Osteoblast (primary cell): ENCODE data around the gene KDM5C. TPM values are rescaled to one million over a fixed set of nuclear protein-coding genes. Genes with fewer than 3 reads are reported as not detected.

Experiments
- DNase-seq: peaks from one replicate; pipeline ENCODE4 v3.0.0; 2011; ENCODE audit warnings: low spot score, mixed read lengths; ENCODE audit not compliant: insufficient read length; ENCODE audit errors: missing footprints
- H2AFZ ChIP-seq: 2 replicates; pipeline ENCODE4 v1.6.0; 2011; ENCODE audit warnings: mild to moderate bottlenecking, low read length
- H3K27ac ChIP-seq: 2 replicates; pipeline ENCODE4 v1.5.1; 2011; ENCODE audit warnings: mild to moderate bottlenecking, low read depth, low read length, moderate library complexity
- H3K27me3 ChIP-seq: 2 replicates; pipeline ENCODE4 v1.6.0; 2012; ENCODE audit warnings: mild to moderate bottlenecking, control low read depth, inconsistent platforms, low read length, moderate library complexity; ENCODE audit not compliant: insufficient read depth
- H3K36me3 ChIP-seq: 2 replicates; pipeline ENCODE4 v1.5.1; 2011; ENCODE audit warnings: mild to moderate bottlenecking, low read length, control low read depth, moderate library complexity; ENCODE audit not compliant: insufficient read depth
- H3K4me1 ChIP-seq: 2 replicates; pipeline ENCODE4 v1.5.1; 2011; ENCODE audit warnings: mild to moderate bottlenecking, low read length, control low read depth, moderate library complexity; ENCODE audit not compliant: insufficient read depth
- H3K4me2 ChIP-seq: 2 replicates; pipeline ENCODE4 v1.6.0; 2011; ENCODE audit warnings: mild to moderate bottlenecking, low read length; ENCODE audit not compliant: insufficient read depth
- H3K4me3 ChIP-seq: fragments of 200-600 bp; sonication (generic); 3 replicates; pipeline ENCODE4 v1.5.1; 2012; ENCODE audit warnings: mild to moderate bottlenecking, low read length, inconsistent platforms; ENCODE audit not compliant: insufficient read depth
- H3K79me2 ChIP-seq: 2 replicates; pipeline ENCODE4 v1.6.0; 2012; ENCODE audit warnings: mild to moderate bottlenecking, low read length, control low read depth, inconsistent platforms; ENCODE audit not compliant: insufficient read depth
- H3K9me3 ChIP-seq: 2 replicates; pipeline ENCODE4 v1.5.1; 2011; ENCODE audit warnings: low read depth, low read length, control low read depth
- H4K20me1 ChIP-seq: 2 replicates; pipeline ENCODE4 v1.6.0; 2012; ENCODE audit warnings: mild to moderate bottlenecking, low read length, control low read depth; ENCODE audit not compliant: insufficient read depth
- total RNA-seq: library from RNA; depleted of rRNA; stranded (reverse); fragments of >200 nt; gene quantifications from 2 replicates; pipeline ENCODE4 v1.2.3, GENCODE V29; 2012
- TF ChIP-seq, protein P1 (sequence below): IDR thresholded peaks from 2 replicates; pipeline ENCODE4 v1.5.1; 2011; ENCODE audit warnings: mild to moderate bottlenecking, low read depth, low read length, moderate library complexity; ENCODE audit errors: extremely low read depth

KDM5C gene
- total RNA-seq, 1 donor = 104 TPM

DNA sequence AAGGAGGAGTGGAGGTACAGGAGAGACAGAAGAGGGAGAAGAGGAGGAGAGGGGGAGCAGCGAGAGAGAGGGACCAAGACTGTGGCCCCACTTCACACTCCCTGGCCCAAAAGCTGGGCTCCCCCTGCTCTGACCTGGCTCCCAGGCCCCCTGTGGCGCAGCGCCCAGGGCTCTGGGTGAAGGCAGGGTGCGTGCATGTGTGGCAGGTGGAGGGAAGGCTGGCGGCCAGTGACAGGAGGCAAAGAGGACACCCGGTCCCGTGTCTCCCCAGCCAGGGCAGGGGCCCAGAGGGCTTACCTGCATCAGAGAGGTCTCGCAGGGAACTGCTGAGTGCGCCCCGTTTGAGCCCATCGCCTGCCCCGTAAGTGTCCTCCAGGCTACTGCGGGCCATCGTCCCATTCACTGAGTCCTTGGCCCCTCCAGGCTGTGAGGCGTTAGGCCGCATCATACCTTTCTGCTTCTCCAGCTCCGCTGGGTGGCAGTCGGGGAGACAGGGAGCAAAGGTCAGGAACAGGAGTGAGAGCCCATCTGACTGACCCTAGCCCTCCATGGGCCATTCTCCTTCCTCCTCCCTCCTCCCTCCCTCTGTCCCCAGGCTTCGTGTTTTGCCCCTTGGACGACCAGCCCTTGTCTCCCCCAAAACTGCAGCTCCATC, 11.1 kb upstream of the KDM5C start:
- Histone ChIP-seq H4K20me1 (no peaks in the 10 kb centered on the region), H3K36me3 (peaks cover 6% of the 10 kb centered on the region), H3K27me3 (peaks cover 12% of the 10 kb centered on the region), H2AFZ (no peak overlapping the region), H3K4me3 (no peak overlapping the region), H3K4me1 (no peaks in the 10 kb centered on the region), H3K4me2 (no peak overlapping the region), H3K9me3 (no peaks in the 10 kb centered on the region), H3K79me2 (no peaks in the 10 kb centered on the region), H3K27ac (no peak overlapping the region)
- DNase-seq = no peak
- TF ChIP-seq, protein P1, sequence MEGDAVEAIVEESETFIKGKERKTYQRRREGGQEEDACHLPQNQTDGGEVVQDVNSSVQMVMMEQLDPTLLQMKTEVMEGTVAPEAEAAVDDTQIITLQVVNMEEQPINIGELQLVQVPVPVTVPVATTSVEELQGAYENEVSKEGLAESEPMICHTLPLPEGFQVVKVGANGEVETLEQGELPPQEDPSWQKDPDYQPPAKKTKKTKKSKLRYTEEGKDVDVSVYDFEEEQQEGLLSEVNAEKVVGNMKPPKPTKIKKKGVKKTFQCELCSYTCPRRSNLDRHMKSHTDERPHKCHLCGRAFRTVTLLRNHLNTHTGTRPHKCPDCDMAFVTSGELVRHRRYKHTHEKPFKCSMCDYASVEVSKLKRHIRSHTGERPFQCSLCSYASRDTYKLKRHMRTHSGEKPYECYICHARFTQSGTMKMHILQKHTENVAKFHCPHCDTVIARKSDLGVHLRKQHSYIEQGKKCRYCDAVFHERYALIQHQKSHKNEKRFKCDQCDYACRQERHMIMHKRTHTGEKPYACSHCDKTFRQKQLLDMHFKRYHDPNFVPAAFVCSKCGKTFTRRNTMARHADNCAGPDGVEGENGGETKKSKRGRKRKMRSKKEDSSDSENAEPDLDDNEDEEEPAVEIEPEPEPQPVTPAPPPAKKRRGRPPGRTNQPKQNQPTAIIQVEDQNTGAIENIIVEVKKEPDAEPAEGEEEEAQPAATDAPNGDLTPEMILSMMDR = no peak

DNA sequence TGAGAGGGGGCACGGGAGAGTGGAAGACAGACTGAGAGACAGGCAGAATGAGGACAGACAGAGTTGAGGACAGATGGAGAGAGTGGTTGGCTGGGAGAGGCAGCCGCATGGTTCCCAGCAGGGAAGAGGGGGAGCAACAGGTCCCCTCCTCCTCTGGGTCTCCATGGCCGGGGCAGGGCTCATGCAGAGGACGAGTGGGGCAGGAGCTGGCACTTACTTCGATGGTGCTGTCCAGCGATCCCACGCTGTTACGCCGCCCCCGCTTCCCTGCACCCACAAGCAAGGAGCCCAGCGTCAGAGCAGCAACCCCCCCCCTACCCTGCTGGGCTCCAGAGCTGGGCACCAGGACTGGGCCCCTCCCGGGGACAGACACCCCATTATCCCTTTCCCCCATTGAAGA, 10.6 kb upstream of the KDM5C start:
- Histone ChIP-seq H3K27me3 (peaks cover 14% of the 10 kb centered on the region), H3K27ac (no peak overlapping the region), H3K36me3 (peaks cover 9% of the 10 kb centered on the region), H3K4me1 (no peaks in the 10 kb centered on the region), H3K79me2 (no peaks in the 10 kb centered on the region), H4K20me1 (no peaks in the 10 kb centered on the region), H3K4me2 (no peak overlapping the region), H3K9me3 (no peaks in the 10 kb centered on the region), H3K4me3 (no peak overlapping the region), H2AFZ (no peak overlapping the region)
- TF ChIP-seq, protein P1 = no peak
- no peak for DNase-seq

DNA sequence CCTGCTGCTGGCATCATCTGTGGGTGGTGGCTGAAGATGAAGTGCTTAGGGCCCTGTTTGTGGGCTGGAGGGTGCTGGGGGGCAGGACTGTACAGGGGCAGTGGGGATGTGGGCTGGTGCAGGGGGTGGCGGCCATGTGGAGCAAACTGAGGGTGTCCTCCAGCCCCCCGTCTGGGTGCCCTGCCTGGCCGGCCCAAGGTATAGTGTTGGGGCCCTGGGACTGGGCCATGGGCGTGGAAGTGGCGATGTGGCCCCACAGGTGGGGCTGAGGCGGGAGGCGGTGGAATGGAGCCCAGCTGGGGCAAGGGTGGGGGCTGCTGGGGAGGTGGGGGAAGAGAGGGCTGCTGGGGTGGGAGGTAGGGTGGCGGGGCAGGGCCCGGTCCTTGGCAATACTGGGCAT, 9.5 kb upstream of the KDM5C start:
- no peak overlapping the region for H3K4me2 ChIP-seq
- H3K27ac ChIP-seq = no peak overlapping the region
- no peak for DNase-seq
- peaks cover 9% of the 10 kb centered on the region for H3K36me3 ChIP-seq
- H3K79me2 ChIP-seq = no peaks in the 10 kb centered on the region
- peaks cover 14% of the 10 kb centered on the region for H3K27me3 ChIP-seq
- no peaks in the 10 kb centered on the region for H4K20me1 ChIP-seq
- no peak overlapping the region for H3K4me3 ChIP-seq
- H3K4me1 ChIP-seq = no peaks in the 10 kb centered on the region
- no peaks in the 10 kb centered on the region for H3K9me3 ChIP-seq
- no peak overlapping the region for H2AFZ ChIP-seq
- TF ChIP-seq, protein P1 = no peak

DNA sequence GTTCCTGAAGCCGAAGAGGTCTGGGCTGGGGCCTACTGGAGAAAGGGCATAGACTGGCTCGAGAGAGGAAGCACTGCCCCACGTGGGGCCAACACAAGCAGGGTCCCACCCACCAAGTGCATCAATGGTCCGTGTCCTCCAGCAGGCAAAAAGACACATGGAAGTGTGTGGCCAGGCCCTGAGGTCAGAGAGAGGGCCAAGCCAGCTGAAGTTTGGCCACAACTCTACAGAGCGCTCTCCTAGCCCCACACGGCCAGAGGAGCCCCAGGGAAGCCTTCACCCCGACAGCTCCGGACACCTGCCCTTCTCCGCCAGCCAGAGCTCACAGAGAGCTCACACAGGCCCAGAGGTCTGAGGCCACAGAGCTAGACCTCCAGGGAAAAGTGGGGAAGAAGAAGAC, 8.5 kb upstream of the KDM5C start:
- Histone ChIP-seq H3K36me3 (peaks cover 4% of the 10 kb centered on the region), H3K27ac (no peak overlapping the region)

More for the DNA sequence above, 8.5 kb upstream of the KDM5C start:
- TF ChIP-seq, protein P1 = no peak
- peaks cover 14% of the 10 kb centered on the region for H3K27me3 ChIP-seq
- no peaks in the 10 kb centered on the region for H4K20me1 ChIP-seq
- DNase-seq = no peak
- H3K4me1 ChIP-seq = no peaks in the 10 kb centered on the region
- no peak overlapping the region for H2AFZ ChIP-seq
- H3K4me2 ChIP-seq = no peak overlapping the region
- H3K4me3 ChIP-seq = no peak overlapping the region
- no peaks in the 10 kb centered on the region for H3K9me3 ChIP-seq
- no peaks in the 10 kb centered on the region for H3K79me2 ChIP-seq
